Raji (cell line): ENCODE measurements around the gene NRF1.

Experiments used
- POLR2A ChIP-seq: IDR thresholded peaks from 2 replicates; pipeline ENCODE4 v1.6.1; 2011; ENCODE audit warnings: low read depth, low read length, control low read depth; ENCODE audit not compliant: insufficient read depth

The NRF1 gene

GRCh38 chr7:129611246-129612111 is at the start of gene NRF1:
Gene NRF1, plus strand, starts transcription at chr7:129611720. Its CDS starts 45,632 bp downstream, at chr7:129657352.
- TF ChIP-seq POLR2A, result peak; percentile 91

GRCh38 chr7:129567377-129567776 is 44.1 kb upstream of the NRF1 start:
- no peak for TF ChIP-seq POLR2A

- no peak for TF ChIP-seq POLR2A
These were observed 43.3 kb upstream of the NRF1 start for GRCh38 chr7:129568240-129568639.

GRCh38 chr7:129569326-129569725 is 42.2 kb upstream of the NRF1 start:
- TF ChIP-seq POLR2A, result no peak

GRCh38 chr7:129569811-129570215 is 41.7 kb upstream of the NRF1 start:
- TF ChIP-seq POLR2A, result no peak

GRCh38 chr7:129571201-129571600 is 40.3 kb upstream of the NRF1 start:
- TF ChIP-seq POLR2A, result no peak

- TF ChIP-seq POLR2A, result no peak
These were observed 39.3 kb upstream of the NRF1 start for GRCh38 chr7:129572205-129572604.

GRCh38 chr7:129574487-129574886 is 37.0 kb upstream of the NRF1 start:
- TF ChIP-seq POLR2A, result no peak

GRCh38 chr7:129575699-129576098 is 35.8 kb upstream of the NRF1 start:
- TF ChIP-seq POLR2A, result no peak

- TF ChIP-seq POLR2A, result no peak
These were observed 35.4 kb upstream of the NRF1 start for GRCh38 chr7:129576138-129576537.

- no peak for TF ChIP-seq POLR2A
These were observed 32.7 kb upstream of the NRF1 start for GRCh38 chr7:129578829-129579228.

- TF ChIP-seq POLR2A, result no peak
These were observed 23.3 kb upstream of the NRF1 start for GRCh38 chr7:129588268-129588667.

- TF ChIP-seq POLR2A, result no peak
These were observed 19.7 kb upstream of the NRF1 start for GRCh38 chr7:129591868-129592267.

- TF ChIP-seq POLR2A, result no peak
These were observed 13.8 kb upstream of the NRF1 start for GRCh38 chr7:129597672-129598071.

- no peak for TF ChIP-seq POLR2A
These were observed 12.3 kb upstream of the NRF1 start for GRCh38 chr7:129599174-129599573.

GRCh38 chr7:129604713-129605437 is 6.6 kb upstream of the NRF1 start:
- peak; percentile 34; the same call in 1 of the 2 replicates for TF ChIP-seq POLR2A
